ENCODE results near the gene ATP8A2.
"Not testable (repeated sequence)": the region's sequence is repeated elsewhere in the genome, so short reads cannot be mapped to it uniquely, and the experiment has no call there.

The ATP8A2 gene

GRCh38 chr13:25768376-25768775, 396.6 kb downstream of the ATP8A2 start:
- DNase-seq (ENCODE audit: low read depth), result no peak

DNA sequence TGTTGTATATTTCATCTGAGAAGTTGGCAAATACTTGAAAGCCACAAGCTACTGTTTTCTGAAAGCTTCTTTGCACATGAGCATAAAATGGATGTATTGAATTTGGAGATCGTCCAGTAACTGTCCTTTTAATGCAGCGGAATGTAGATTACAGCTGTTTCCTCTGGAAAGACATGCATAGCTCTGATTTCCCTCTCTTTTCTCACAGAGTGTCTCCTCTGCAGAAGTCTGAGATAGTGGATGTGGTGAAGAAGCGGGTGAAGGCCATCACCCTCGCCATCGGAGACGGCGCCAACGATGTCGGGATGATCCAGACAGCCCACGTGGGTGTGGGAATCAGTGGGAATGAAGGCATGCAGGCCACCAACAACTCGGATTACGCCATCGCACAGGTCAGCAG, 397.1 kb downstream of the ATP8A2 start:
- DNase-seq (ENCODE audit: low read depth), result no peak

DNA sequence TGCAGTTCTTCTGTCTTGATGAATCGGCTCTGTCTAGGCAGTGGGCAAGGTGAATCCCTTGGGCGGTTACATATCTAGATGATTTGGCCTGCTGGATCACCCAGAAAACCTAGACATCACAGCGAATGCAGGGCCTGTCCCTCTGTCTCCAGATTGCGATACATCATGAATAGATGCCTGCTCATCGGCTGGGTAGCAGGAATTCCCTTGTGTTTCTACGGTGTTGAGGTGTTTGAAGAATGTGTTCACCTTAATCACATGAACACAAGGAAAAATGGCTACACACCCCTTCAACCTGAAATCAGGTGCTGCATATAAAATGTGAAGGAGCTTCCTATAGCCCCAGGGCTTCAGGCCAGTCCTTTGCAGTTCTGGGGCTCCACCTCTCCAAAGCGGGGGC, 398.8 kb downstream of the ATP8A2 start:
- no peak for DNase-seq (ENCODE audit: low read depth)

- no peak for DNase-seq (ENCODE audit: low read depth)
Measured at GRCh38 chr13:25771202-25771601, 399.4 kb downstream of the ATP8A2 start.

DNA sequence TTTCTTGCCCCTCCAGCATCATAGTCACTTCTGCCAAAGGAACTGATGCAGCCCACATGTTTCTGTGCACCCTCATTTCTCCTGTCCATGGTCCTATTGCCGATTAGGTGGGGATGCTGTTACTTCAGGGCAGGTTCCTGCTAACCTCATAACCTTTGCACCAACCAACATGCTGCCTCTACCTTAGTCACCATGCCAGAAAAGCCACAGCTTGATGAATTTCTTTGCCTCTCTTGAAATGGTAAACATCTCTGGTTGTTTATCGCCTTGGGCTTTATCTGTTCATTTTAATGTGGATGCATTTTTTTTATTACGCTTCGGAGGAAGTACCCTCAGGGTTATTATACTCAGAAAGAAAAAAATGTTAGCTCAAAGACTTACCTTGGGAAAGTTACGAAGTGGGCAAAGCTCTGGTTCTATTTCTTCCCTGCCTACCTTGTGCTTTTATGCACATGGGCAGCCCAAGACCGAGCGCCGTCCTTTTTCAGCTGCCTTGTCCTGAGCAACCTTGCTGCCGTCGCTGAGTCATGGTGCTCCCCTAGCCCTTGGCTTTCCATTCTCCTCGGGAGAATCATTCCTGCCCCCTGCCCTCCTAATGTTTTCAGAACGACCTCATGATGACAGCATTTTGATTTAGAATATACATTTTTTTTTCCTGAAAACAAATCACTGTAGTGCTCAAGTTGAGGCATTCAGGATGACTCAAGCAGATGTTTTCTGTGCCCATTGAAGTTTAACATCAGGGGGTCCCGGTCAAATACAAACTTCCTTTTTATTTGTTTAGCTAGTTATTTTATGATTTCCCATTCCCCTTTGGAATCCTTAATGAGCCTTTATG, 400.1 kb downstream of the ATP8A2 start:
- no peak for DNase-seq (ENCODE audit: low read depth)

DNA sequence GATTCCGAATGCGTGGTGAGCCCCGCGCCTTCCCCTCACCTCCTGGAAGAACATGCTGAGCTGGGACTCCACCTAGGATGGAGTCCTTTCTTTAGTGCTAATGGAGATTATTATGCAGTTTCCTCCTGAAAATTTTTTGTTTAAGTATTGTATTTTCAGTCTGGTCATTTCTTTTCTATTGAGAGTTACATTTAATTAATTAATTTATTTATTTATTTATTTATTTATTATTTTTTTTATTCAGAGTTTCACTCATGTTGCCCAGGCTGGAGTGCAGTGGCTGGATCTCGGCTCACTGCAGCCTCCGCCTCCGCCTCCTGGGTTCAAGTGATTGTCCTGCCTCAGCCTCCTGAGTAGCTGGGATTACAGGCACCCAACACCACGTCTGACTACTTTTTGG, 400.8 kb downstream of the ATP8A2 start:
- DNase-seq (ENCODE audit: low read depth), result not testable (repeated sequence)

- not testable (repeated sequence) for DNase-seq (ENCODE audit: low read depth)
Measured at GRCh38 chr13:25774056-25774455, 402.3 kb downstream of the ATP8A2 start.

- no peak for DNase-seq (ENCODE audit: low read depth)
Measured at GRCh38 chr13:25775275-25775674, 403.5 kb downstream of the ATP8A2 start.

DNA sequence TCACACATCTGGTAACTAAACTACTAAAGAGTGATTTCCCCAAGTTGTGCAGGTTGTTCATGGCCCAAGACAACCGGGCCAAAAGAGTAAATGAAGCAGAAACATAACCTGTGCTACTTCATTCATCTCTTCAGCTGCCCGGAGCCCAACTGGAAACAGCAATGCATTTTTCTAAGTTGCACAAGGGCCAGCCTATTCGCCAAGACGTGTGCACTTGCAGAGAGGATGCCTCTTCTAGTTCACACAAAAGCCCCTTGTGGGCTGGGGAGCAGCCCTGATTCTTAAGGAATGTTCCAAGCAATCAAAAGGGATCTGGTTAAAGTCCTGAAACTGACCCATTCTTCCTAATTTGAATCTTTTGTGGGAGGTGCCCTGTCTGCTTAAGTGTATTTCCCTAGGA, 404.2 kb downstream of the ATP8A2 start:
- no peak for DNase-seq (ENCODE audit: low read depth)

DNA sequence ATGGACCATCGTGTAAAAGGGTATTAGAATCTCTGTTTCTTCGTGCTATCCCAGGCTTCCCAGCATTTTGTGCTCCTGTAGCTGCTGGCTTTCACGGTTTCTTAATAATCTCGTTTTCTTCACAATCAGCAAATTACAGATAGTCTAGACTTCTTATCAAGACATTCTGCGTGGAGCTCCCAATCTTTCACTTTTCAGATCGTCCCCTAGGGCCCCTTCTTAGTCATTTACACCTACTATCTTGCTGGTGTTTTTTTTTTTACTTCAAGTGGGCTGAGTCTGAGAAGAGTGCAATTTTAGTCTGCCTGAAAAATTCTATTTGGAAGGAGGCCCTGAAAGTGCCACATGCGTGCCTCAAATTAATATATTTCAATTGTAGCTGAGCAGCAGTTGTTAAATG, 404.9 kb downstream of the ATP8A2 start:
- no peak for DNase-seq (ENCODE audit: low read depth)

- DNase-seq (ENCODE audit: low read depth), result no peak
Measured at GRCh38 chr13:25777509-25777908, 405.7 kb downstream of the ATP8A2 start.

- DNase-seq (ENCODE audit: low read depth), result no peak
Measured at GRCh38 chr13:25778365-25778764, 406.6 kb downstream of the ATP8A2 start.

GRCh38 chr13:25778808-25779305, 407.1 kb downstream of the ATP8A2 start:
- no peak for DNase-seq (ENCODE audit: low read depth)

DNA sequence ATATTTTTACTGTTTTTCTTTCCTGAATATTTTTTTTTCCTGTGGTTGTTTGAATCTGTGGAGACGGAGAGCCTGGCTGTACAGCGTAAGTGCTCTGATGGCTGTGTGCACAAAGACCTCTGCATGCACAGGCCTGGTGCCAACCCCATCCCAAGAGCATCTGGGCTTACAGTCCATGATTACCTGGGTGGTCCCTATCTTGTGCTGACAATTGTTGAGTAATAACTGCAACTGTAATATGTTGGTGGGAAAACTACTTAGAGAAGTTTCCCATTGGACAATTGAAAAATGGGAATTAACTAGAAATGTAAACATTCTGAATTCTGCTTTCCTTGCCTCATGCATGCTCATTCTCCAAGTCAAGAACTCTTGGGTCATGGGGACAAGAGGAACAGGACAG, 411.3 kb downstream of the ATP8A2 start:
- DNase-seq (ENCODE audit: low read depth), result no peak

- no peak for DNase-seq (ENCODE audit: low read depth)
Measured at GRCh38 chr13:25783601-25784024, 411.8 kb downstream of the ATP8A2 start.

DNA sequence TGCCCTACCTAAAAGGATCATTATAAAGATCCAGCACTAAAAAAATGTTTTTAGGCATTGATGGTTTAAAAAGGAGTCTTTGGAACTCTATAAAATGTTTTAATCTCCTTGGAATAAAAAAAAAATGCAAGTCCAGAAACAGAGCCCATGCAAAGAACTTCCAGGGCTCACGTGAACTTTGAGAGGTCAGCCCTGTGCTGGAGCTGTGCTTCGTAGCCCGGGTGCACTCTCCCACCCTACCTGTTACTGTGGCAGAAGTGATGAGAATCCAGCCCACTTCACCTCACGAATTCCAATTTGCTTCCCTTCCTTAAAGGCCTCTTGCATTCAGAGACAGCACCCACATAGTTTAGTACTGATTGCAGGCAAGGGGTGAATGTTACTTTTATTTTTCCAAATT, 412.3 kb downstream of the ATP8A2 start:
- no peak for DNase-seq (ENCODE audit: low read depth)

DNA sequence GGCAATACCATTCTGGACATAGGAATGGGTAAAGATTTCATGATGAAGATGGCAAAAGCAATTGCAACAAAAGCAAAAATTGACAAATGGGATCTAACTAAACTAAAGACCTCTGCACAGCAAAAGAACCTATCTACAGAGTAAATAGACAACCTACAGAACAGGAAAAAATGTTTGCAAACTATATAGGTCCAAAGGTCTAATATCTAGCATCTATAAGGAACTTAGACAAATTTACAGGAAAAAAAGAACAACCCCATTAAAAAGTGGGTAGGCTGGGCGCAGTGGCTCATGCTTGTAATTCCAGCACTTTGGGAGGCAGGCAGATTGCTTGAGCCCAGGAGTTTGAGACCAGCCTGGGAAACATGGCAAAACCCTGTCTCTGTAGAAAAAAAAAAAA, 418.4 kb downstream of the ATP8A2 start:
- not testable (repeated sequence) for DNase-seq (ENCODE audit: low read depth)

- no peak for DNase-seq (ENCODE audit: low read depth)
Measured at GRCh38 chr13:25795277-25795676, 423.5 kb downstream of the ATP8A2 start.

- no peak for DNase-seq (ENCODE audit: low read depth)
Measured at GRCh38 chr13:25796474-25796873, 424.7 kb downstream of the ATP8A2 start.

DNA sequence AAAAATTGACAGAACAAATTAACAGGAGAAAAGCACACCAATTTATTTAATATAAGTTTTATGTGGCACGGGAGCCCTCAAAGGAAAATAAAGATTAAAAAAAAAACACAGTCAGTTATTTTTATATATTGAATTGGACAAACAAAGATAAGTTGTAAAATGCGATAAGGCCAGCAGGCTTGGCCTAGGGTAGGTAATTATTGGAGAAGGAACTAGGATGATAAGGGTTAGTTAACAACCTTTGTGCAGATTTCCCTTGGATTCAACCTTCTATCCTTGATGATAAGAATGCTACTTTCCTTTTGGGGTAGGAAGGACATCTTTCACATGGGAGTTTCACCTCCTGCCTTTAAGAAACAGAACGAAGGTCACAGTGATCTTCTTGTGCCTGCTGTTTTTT, 427.2 kb downstream of the ATP8A2 start:
- no peak for DNase-seq (ENCODE audit: low read depth)

GRCh38 chr13:25800523-25800922, 428.7 kb downstream of the ATP8A2 start:
- DNase-seq (ENCODE audit: low read depth), result no peak

DNA sequence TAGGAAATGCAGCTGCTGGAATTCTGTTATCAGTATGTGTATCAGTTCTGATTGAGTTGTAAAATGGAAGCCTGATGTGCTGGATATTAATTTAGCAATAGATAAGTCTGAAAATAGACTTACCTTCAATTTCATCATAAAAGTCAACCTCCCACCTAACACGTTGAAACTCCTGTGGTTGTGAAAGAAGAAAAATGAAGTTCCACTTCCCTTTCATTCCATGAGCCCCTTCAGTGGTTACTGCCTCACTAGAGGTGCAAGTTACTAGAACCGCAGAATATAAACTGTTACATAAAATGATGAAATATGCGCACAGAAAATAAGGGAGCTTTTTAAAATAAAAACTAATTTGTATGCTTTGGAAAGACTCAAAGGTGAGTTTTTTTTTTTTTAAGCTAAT, 430.8 kb downstream of the ATP8A2 start:
- no peak for DNase-seq (ENCODE audit: low read depth)

DNA sequence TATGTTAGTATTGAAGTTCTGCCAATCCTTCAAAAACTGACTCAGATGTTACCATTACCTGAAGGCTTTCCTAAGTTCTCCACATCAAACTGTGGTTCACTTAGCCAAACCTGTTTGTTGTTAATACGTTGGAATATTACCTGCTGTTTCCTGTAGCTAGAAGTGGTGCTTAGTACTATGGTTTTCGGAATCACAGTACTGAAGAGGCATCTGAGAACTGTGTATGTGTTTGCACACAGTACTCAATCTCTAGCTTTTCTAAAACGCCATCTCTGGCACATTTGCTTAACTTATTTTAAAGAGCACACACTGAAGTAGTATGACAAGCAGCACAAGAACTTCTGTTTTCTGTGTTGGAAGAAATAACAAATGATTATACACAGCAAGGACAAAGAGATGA, 431.9 kb downstream of the ATP8A2 start:
- no peak for DNase-seq (ENCODE audit: low read depth)

Data from HS-5 (cell line).